GM12892 (cell line): ENCODE measurements around the gene FBLL1.

ENCODE experiments used
- POLR2A ChIP-seq: IDR thresholded peaks from 2 replicates; pipeline ENCODE4 v1.6.1; 2011; ENCODE audit warnings: low read depth, low read length, control low read depth
- TAF1 ChIP-seq: IDR thresholded peaks from 2 replicates; pipeline ENCODE4 v1.6.1; 2011; ENCODE audit warnings: low read depth, mild to moderate bottlenecking, control low read depth, low read length, borderline replicate concordance

DNA sequence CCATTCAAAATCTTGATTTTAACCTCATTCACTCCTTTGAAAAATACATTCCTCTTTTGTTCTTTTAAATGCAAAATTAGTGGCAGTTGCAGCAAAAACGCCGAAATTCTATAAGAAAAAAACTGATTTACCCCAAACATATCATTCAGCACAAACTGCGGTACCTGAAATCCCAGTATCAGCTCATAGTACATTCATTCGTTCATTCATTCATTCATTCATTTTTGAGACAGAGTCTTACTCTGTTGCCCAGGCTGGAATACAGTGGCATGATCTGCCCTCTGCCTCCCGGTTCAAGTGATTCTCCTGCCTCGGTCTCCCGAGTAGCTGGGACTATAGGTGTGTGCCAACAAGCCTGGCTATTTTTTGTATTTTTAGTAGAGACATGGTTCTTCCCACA lies 20.4 kb downstream of the FBLL1 start:
- no peak for TF ChIP-seq TAF1
- no peak for TF ChIP-seq POLR2A
